WERI-Rb-1 (cell line): Measurements from ENCODE around the gene UBE2A.

Experiments used
- DNase-seq: peaks from one replicate; pipeline ENCODE4 v3.0.0-alpha.2; 2020
- H3K27ac ChIP-seq: fragments of 250-450 bp; sonication (Bioruptor Pico); 2 replicates; pipeline ENCODE4 v1.5.1; 2020; ENCODE audit warnings: mild to moderate bottlenecking, moderate library complexity
- H3K27me3 ChIP-seq: fragments of 250-450 bp; sonication (Bioruptor Pico); 2 replicates; pipeline ENCODE4 v1.5.1; 2021; ENCODE audit warnings: mild to moderate bottlenecking, low read depth, moderate library complexity; ENCODE audit not compliant: insufficient read depth, severe bottlenecking
- H3K36me3 ChIP-seq: fragments of 250-450 bp; sonication (Bioruptor Pico); 2 replicates; pipeline ENCODE4 v1.5.1; 2020; ENCODE audit warnings: mild to moderate bottlenecking, moderate library complexity
- H3K4me3 ChIP-seq: 2 replicates; pipeline ENCODE4 v1.5.1; 2011; ENCODE audit warnings: low read depth, mild to moderate bottlenecking, control low read depth, low read length
- H3K9me3 ChIP-seq: fragments of 250-450 bp; sonication (Bioruptor Pico); 2 replicates; pipeline ENCODE4 v1.5.1; 2021; ENCODE audit warnings: mild to moderate bottlenecking, moderate library complexity; ENCODE audit not compliant: severe bottlenecking
- CTCF ChIP-seq: IDR thresholded peaks from 2 replicates; pipeline ENCODE4 v1.5.1; 2011; ENCODE audit warnings: low read depth, mild to moderate bottlenecking, control low read depth, inconsistent platforms, low read length

The UBE2A gene

GRCh38 chrX:119549327-119550016 is 24.9 kb upstream of the UBE2A start:
- H3K27me3 ChIP-seq = no peaks in the 10 kb centered on the region
- H3K27ac ChIP-seq = 0 out of 2 replicates have a peak overlapping the region, but pooled peaks have one; percentile 17
- no peaks in the 10 kb centered on the region; the same call in none of the 2 replicates for H3K36me3 ChIP-seq
- no peaks in the 10 kb centered on the region for H3K9me3 ChIP-seq
- no peak overlapping the region for H3K4me3 ChIP-seq
- no peak for TF ChIP-seq CTCF
- DNase-seq = no peak

- H3K27ac ChIP-seq = no peak overlapping the region
- DNase-seq = no peak
- no peaks in the 10 kb centered on the region; the same call in none of the 2 replicates for H3K36me3 ChIP-seq
- no peak overlapping the region for H3K4me3 ChIP-seq
- TF ChIP-seq CTCF = no peak
- no peaks in the 10 kb centered on the region for H3K9me3 ChIP-seq
- H3K27me3 ChIP-seq = no peaks in the 10 kb centered on the region
These were observed 21.9 kb upstream of the UBE2A start for GRCh38 chrX:119552508-119552907.

- peak within 1 kb of the TSS; percentile 48; the same call in 1 of the 2 replicates for H3K27ac ChIP-seq
- peak; percentile 91 for DNase-seq
- no peak for TF ChIP-seq CTCF
- H3K36me3 ChIP-seq = peaks cover 5% of the 10 kb centered on the region
- peak within 1 kb of the TSS; percentile 57 for H3K4me3 ChIP-seq
- peaks cover 6% of the 10 kb centered on the region for H3K9me3 ChIP-seq
- H3K27me3 ChIP-seq = peaks cover 4% of the 10 kb centered on the region
These were observed 9.2 kb upstream of the UBE2A start, which contains the start of gene STEEP1 for GRCh38 chrX:119565107-119565663. Gene STEEP1, minus strand, starts transcription at chrX:119565409. Its CDS starts 54 bp downstream, at chrX:119565355.

GRCh38 chrX:119570351-119570835 is 4.0 kb upstream of the UBE2A start:
- DNase-seq = no peak
- no peaks in the 10 kb centered on the region for H3K36me3 ChIP-seq
- no peak overlapping the region for H3K4me3 ChIP-seq
- TF ChIP-seq CTCF = no peak
- H3K27me3 ChIP-seq = peaks cover 5% of the 10 kb centered on the region
- H3K9me3 ChIP-seq = peaks cover 6% of the 10 kb centered on the region
- no peak overlapping the region for H3K27ac ChIP-seq

GRCh38 chrX:119573222-119573621 is 1.1 kb upstream of the UBE2A start:
- TF ChIP-seq CTCF = no peak
- Histone ChIP-seq H3K4me3 (peak overlapping the region; percentile 80; the same call in 1 of the 2 replicates), H3K27ac (no peak overlapping the region), H3K27me3 (peaks cover 8% of the 10 kb centered on the region), H3K9me3 (no peaks in the 10 kb centered on the region), H3K36me3 (peaks cover 6% of the 10 kb centered on the region; the same call in 1 of the 2 replicates)
- DNase-seq = no peak
